HS-5 (cell line): ENCODE measurements around the gene DNAJC1.
A peak's percentile ranks its signal among the peaks of the same experiment; 100 is the strongest.
"Not testable (repeated sequence)": the region's sequence is repeated elsewhere in the genome, so short reads cannot be mapped to it uniquely, and the experiment has no call there.

ENCODE experiments used
- DNase-seq: peaks from one replicate; pipeline ENCODE4 v3.0.0-alpha.2; 2012; ENCODE audit warnings: low read depth

DNAJC1 gene

GRCh38 chr10:21724687-21725367 is 278.7 kb downstream of the DNAJC1 start:
- DNase-seq = peak; percentile 87

- no peak for DNase-seq
Observed at GRCh38 chr10:21724020-21724589, 279.4 kb downstream of the DNAJC1 start.

GRCh38 chr10:21722209-21722608 is 281.3 kb downstream of the DNAJC1 start:
- no peak for DNase-seq

GRCh38 chr10:21721000-21721665 is 282.4 kb downstream of the DNAJC1 start:
- DNase-seq = no peak

DNA sequence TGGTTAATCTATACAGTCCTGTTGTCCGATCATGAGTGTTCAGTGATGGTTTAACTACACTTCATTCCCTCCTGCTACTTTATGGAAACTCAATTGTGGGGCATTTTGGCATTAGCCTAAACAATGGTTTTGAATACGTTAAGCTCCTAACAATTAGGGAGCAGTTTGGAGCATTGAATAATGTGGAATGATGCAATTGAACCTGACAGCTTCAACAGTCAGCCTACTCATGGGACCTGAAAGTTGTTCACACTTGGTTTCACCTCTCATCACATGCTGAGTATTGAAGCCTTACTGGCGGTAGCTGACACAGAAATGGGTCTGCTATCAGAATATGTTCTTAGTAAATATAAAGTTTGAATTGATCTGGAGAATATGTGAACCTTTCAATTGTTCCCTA is 283.4 kb downstream of the DNAJC1 start:
- DNase-seq = no peak

GRCh38 chr10:21719502-21719901 is 284.0 kb downstream of the DNAJC1 start:
- DNase-seq = no peak

DNA sequence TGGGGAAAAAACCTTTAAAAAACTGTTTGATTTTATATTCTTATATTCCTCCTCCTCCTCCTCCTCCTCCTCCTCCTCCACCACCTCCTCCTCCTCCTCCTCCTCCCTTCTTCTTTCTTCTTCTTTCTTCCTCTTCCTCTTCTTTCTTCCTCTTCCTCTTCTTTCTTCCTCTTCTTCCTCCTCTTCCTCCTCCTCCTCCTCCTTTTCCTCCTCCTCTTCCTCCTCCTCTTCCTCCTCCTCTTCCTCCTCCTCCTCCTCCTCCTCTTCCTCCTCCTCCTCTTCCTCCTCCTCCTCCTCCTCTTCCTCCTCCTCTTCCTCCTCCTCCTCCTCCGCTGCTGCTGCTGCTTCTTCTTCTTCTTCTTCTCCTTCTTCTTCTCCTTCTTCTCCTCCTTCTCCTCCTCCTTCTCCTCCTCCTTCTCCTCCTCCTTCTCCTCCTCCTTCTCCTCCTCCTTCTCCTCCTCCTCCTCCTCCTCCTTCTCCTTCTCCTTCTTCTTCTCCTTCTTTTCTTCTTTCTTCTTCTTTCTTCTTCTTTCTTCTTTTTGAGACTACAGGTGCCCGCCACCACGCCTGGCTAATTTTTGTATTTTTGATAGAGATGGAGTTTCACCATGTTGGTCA is 286.0 kb downstream of the DNAJC1 start:
- not testable (repeated sequence) for DNase-seq

GRCh38 chr10:21715531-21716195 is 287.9 kb downstream of the DNAJC1 start:
- no peak for DNase-seq

GRCh38 chr10:21712975-21713374 is 290.6 kb downstream of the DNAJC1 start:
- DNase-seq = no peak

- no peak for DNase-seq
Observed at GRCh38 chr10:21707498-21707897, 296.0 kb downstream of the DNAJC1 start.
